Measurements from ENCODE around the gene IFITM2.

IFITM2 gene

DNA sequence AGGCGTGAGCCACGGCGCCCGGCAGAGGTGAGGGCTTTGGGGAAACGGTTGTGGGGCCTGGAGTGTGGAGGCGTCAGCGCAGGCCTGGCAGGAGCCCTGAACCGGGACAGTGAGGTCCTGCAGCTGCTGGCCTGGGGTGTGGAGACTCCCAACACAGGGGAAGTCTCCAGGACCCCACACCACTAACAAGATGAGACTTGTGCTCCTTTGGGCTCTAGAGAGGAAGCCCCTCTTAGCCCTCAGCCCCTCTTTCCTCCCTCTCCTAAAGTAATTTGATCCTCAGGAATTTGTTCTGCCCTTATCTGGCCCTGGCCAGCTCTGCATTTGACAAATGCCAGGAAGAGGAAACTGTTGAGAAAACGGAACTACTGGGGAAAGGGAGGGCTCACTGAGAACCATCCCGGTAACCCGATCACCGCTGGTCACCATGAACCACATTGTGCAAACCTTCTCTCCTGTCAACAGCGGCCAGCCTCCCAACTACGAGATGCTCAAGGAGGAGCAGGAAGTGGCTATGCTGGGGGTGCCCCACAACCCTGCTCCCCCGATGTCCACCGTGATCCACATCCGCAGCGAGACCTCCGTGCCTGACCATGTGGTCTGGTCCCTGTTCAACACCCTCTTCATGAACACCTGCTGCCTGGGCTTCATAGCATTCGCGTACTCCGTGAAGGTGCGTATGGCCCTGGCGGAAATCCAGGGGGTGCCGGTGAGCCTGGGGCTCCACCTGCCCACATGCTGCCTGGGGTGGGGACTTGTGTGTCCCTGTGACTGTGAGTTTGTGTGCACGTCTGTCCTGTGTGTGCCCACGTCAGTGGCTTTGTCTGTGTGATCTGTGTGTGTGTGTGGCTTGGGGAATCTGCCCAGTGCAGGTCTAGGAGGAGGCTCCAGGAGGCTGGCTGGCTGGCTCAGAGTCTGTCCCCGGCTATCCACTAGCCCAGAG lies at the start of gene IFITM2:
IFITM2 (plus strand) TSS at position 51 of the 943 bp plus-strand sequence; CDS start at position 428, 377 bp downstream.
- DNase-seq: peak in 3 of 56 donors; percentile 11 to 12 (median 12)

DNA sequence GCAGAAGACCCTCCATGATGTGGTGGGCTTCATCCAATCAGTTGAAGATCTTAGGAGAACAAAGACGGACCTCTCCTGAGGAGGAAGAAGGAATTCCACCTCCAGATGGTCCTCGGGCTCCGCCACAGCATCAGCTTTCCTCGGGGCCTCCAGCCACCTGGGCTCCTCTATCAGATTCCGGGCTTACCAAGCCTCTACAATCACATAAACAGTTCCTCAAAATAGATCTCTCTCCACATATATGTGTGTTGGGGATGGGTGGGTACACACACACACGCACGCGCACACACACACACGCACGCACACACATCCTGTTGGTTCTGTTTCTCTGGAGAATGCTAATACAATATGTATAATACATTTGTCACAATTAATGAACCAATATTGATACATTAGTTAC lies 48.2 kb upstream of the IFITM2 start:
- no peak for DNase-seq

DNA sequence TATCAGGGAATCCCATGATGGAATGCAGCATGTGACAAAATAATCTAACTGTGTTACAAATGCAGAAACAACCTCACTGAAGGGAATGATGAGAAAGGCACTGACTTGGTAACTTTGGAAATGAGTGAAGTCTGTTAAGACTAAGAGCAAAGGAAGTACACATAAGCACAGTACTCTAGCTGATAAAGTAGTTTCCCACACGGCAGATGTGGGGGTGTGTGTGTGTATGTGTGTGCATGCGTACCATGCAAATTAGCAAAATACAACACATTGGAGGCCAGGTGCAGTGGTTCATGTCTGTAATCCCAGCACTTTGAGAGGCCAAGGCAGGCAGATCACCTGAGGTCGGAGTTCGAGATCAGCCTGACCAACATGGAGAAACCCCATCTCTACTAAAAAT lies 46.0 kb upstream of the IFITM2 start:
- no peak for DNase-seq

DNA sequence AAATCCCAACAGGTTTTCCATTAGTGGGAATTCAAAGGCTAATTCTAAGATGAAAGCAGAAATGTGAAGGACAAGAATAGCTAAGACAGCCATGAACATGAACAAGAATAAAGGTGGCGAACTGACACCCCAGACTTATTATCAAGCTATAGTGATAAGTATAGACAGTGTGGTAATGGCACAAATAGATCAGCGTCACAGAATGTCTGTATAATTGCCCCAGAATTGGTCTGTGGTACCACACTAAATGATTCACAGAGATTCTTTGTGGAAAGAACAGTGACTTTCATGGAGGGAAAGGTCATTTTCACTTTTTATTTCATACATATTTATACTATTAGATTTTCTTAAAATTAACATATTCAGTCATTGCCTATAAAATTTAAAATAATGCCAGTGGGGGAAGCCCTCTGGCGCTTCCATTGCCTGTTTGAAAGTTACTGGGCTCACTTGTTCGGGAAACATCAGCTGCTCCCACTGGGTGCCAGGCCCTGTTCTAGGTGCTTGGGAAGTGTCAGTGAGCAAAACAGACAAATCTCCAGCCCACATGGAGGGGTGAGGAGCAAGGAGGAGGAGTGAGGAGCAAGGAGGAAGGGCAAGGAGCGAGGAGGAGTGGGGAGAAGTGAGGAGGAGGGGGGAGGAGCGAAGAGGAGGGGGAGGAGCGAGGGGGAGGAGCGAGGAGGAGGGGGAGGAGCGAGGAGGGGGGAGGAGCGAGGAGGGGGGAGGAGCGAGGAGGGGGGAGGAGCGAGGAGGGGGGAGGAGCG lies 40.8 kb upstream of the IFITM2 start:
- DNase-seq: no peak

DNA sequence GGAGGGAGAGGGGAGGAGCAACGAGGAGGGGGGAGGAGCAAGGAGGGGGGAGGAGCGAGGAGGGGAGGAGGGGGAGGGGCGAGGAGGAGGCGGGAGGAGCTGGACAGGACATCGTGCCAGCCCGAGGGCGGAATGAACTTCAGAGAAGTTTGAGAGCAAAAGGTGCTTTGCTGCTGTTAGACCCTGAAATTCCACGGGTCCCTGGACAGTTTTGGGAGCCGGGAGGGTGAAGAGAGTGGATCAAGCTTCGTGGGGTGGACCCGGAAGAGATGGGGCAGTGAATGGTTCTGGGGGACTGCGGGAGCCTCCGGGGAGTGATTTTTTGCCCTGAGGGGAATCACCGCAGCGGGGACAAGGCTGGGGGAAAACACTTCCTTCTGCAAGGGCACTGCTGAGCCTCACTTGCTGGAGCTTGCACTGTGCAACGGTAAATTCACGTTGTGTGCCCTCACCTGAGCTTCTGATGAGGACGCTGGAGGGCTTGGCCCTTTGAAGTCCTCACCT lies 40.1 kb upstream of the IFITM2 start:
- no peak for DNase-seq

DNA sequence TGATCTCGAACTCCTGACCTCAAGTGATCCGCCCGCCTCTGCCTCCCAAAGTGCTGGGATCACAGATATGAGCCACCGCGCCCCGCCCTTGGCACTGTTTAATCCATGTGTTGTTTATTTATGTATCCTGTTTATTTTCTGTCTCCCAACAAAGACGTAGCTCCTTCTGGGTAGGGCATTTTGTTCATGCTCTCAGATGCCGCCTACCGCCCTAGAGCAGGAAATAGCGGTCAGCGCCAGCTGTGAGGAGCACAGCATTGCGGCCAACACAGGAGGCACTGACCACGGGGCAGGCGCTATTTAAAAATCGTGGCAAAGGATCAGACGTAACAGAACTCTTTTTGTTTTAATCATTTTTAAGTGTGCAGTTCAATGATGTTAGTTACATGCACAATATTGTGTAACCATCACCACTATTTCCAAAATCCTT lies 38.9 kb upstream of the IFITM2 start:
- peak in 8 of 56 donors; percentile 13 to 32 (median 22) for DNase-seq

DNA sequence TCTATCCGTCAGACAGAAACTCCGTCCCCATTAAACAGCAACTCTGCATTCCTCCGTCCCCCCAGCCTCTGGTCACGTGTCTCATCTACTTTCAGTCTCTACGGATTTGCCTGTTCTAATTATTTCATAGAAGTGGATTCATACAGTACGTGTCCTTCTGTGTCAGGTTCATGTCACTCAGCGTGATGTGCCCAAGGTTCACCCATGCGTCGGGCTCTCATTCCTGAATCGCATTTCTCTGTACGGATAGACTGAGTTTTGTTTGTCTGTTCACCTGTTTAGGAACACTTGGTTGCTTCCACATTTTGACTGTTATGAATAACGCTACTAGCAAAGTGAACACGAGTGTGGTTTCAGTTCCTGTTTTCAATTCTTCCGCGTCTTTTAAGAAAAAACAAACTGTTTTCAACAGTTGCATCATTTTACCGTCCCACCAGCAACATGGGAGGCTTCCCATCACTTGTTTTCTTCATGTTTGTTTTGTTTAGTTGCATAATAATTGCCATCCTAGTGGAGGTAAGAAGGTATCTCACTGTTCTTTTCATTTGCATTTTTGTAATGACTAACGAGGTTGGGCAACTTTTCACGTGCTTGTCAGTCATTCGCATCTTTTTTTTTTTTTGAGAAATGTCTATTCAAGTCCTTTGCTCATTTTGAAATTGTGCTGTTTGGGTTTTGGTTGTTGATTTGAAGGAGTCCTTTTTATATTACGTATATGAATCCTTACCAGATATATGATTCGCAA lies 38.3 kb upstream of the IFITM2 start:
- DNase-seq: no peak

DNA sequence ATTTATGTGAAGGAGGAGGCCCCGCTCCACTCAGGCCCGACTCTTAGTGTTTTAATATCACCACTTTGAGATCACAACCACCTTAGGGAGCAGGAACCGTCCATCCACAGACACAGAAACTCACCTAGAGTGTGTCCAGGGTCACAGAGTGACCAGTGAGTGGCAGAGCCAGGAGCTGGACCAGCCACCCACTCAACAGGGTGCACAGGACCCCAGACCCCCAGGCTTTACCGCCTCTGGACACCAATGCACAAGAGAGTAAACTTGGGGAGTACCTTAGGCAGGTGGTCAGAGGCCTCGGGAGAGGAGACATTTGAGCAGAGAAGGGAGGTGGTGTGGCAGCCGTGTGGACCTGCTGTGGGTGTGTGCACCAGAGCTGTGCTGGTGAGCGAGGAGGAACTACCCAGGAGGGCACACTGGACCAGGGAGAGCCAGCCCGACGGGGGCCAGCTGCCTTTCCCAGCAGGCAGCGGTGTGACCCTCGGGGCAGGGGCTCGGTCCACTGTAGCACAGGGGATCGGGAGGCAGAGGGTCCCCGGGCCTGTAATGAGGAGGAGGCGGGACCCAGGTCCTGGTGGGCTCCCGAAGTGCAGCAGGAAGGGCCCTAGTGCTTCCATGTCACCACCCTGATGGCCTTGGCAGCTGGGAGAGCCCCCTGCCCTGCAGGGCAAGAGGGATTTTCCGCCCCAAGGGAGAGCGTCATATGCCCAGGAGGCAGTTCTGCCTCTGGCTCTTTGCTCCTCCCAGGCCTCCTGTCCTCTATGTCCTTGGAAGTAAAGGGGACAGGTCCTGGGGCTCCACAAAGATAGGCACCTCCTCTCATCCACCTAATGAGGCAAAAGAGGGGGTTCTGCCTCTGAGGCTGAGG lies 36.9 kb upstream of the IFITM2 start:
- DNase-seq: no peak

DNA sequence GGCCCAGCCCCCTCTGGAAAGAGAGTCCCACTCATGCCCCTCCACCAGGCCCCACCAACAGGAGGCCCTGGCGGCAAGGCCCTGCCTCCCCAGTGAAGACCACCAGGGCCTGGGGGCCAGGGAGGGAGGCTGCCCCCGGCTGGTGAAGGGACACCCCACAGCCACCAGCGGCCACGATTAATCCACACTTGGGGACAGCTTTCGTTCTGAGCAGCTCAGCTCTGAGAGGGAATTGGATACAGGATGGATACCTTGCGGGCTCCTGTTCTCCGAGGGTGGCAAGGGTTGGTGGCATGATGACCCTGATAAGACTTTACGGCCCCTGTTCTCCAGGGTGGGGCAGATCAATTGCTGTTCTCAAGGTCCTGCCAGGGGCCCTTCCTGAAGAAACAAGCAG lies 36.3 kb upstream of the IFITM2 start:
- DNase-seq: no peak

DNA sequence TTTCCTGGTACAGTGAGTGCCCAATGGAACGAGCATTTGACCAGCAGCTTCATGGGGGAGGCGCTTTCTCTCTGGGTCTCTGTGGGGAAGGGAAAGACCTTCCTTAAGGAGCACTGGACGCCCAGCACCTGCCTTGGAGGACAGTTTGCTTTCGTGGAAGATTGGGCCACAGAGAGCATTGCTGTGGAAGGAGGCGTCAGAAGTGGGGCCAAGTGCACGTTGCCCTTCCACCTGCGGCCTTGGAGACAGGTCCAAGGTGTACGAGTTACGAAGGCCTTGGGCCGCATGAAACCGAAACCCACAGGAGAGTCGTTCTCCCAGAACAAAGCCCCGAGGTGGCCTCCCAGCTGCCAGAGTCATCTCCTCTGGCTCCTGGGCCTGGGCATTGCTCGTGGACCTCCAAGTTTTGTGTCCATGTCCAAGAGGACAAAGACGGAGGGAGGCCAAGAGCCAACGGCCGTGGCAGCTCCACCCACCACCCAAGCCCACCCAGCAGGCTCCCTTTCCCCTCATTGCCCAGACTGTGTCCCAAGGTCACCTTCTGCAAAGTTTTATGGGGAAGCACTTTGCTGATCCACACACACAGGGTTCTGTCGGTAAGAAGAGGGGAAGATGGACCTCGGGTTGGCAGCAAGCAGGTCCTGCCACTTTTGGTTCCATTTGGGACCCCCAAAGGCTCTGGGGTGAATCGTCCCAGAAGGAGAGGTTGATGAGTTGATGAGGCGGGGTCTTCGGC lies 35.3 kb upstream of the IFITM2 start:
- DNase-seq: no peak

DNA sequence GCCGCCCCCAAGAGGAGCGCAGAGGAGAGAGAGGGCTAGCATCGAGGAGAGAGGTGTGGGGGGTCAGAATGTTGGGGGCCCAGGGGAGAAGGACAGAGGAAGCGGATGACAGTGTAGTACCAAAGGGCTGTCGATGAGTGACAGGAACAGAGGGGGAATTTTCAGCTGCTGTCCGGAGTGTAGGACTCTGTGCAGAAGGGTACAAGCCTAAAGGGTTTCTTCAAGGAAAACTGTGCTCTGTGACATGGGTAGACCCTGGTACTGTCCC lies 34.8 kb upstream of the IFITM2 start:
- DNase-seq: no peak

DNA sequence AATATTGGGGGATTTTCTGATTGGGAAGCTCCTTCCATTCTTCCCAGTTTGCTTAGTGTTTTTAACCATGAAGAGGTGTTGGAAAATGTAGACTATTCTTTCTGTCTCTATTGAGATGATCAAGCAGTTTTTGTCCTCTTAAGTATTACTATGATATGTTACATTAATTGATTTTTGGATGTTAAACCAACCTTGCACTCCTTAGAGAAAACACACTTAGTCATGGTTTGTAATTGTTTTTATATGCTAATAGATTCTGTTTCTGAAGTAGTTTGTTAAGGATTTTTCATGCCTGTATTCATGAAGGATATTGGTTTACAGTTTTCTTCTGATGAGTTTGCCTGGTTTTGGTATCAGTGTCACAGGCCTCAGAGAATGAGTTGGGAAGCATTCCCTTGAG lies 31.4 kb upstream of the IFITM2 start:
- DNase-seq: no peak

DNA sequence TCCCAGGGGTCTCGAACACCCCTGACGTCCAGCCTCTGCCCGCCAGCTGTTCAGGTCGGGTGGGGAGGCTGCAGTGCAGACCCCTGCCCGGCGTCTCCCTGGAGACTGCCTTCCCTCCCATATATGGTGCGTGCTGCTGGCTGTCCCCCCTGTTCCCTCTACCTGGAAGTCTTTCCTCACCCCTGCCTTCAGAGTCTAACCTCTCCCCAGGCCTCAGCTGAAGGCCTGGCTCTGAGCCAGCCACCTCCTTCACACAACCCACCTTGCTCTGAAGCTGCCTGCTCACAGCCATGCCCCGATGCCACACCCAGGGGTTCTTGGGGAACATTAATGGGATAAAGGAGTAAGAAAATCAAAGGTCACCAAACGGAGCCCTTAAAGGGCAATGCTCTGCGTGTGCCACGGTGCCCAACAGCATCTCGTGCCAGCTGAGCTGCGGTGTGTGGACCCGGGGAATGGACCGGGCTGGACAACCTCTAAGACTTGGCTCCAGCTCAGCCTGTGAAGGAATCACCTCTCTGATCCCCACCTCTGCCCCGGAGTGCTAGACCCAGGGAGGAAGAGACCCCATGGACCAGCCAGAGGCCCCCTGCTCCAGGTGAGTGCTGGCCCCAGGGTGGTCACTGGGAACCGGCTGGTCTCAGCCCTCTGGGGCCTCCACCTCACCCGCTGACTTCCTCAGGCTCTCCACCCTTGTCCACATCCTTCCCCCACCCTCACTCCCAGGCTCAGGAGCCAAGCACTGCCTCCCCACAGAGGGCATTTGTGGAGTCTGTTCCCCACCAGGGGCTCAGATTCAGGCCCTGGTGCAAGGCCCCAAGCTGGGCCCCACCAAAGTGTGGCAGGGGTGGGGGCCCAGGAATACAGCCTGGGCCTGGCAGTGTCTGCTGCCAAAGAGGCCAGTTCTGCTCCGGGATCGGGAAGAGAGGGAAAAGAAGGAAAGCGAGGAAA lies 29.3 kb upstream of the IFITM2 start, which contains the start of gene NLRP6:
NLRP6 (plus strand) TSS at position 407 of the 951 bp plus-strand sequence; CDS start at position 570, 163 bp downstream.
- no peak for DNase-seq

DNA sequence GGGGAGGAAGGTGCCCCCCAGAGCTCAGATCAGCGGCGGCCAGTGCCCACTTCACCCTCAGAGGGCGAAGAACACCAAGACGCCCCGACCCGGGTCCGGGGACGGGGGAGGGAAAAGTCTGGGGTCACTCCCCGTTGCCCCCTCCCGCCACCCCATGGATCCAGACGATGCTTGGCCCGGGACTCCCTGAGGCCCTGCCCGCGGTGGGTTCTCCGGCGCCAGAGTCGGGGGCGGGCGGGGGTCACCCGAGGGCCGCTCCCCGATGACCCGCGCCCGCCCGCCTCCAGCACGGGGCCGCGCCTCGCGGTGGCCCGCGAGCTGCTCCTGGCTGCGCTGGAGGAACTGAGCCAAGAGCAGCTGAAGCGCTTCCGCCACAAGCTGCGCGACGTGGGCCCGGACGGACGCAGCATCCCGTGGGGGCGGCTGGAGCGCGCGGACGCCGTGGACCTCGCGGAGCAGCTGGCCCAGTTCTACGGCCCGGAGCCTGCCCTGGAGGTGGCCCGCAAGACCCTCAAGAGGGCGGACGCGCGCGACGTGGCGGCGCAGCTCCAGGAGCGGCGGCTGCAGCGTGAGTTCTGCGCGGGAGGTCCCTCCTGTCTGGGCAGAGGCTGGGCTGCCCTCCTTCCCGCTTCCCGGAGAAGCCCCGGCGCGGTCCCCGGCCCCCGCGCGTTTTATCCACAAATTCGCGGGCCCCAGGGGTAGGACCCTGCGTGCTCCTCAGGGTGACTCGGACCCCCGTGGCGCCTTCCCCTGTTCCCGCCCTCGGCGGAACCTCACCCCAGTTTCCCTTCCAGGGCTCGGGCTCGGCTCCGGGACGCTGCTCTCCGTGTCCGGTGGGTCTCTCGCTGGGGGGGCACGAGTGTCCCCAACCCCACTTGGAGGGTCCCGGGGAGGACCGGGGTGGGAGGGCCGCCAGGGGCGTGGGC lies 28.3 kb upstream of the IFITM2 start:
- DNase-seq: no peak

DNA sequence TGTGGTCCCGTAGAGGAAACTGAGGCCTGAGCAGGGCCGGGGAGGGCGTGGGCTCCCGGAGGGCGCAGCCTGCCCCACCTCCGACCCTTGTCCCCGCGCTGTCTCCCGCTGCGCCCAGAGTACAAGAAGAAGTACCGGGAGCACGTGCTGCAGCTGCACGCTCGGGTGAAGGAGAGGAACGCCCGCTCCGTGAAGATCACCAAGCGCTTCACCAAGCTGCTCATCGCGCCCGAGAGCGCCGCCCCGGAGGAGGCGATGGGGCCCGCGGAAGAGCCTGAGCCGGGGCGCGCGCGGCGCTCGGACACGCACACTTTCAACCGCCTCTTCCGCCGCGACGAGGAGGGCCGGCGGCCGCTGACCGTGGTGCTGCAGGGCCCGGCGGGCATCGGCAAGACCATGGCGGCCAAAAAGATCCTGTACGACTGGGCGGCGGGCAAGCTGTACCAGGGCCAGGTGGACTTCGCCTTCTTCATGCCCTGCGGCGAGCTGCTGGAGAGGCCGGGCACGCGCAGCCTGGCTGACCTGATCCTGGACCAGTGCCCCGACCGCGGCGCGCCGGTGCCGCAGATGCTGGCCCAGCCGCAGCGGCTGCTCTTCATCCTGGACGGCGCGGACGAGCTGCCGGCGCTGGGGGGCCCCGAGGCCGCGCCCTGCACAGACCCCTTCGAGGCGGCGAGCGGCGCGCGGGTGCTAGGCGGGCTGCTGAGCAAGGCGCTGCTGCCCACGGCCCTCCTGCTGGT lies 27.5 kb upstream of the IFITM2 start:
- DNase-seq: no peak

DNA sequence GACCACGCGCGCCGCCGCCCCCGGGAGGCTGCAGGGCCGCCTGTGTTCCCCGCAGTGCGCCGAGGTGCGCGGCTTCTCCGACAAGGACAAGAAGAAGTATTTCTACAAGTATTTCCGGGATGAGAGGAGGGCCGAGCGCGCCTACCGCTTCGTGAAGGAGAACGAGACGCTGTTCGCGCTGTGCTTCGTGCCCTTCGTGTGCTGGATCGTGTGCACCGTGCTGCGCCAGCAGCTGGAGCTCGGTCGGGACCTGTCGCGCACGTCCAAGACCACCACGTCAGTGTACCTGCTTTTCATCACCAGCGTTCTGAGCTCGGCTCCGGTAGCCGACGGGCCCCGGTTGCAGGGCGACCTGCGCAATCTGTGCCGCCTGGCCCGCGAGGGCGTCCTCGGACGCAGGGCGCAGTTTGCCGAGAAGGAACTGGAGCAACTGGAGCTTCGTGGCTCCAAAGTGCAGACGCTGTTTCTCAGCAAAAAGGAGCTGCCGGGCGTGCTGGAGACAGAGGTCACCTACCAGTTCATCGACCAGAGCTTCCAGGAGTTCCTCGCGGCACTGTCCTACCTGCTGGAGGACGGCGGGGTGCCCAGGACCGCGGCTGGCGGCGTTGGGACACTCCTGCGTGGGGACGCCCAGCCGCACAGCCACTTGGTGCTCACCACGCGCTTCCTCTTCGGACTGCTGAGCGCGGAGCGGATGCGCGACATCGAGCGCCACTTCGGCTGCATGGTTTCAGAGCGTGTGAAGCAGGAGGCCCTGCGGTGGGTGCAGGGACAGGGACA lies 26.7 kb upstream of the IFITM2 start:
- no peak for DNase-seq

Data from nucleus accumbens (tissue), 56 donors.